K562 (cell line): ENCODE measurements around the gene FMNL2. TPM values are rescaled to one million over a fixed set of nuclear protein-coding genes. Genes with fewer than 3 reads are reported as not detected.

Experiments used
- ATAC-seq: fragments of 200-7000 bp; cut with Tn5 transposase; 3 replicates; pipeline ENCODE4 v1.9.1; 2020; ENCODE audit warnings: moderate library complexity
- BruUV-seq: library from RNA; stranded (reverse); fragments of 400-500 nt; replicated peaks from 2 replicates; lab custom pipeline; 2021; lab: Mats Ljungman, UMichigan
- CTCF ChIA-PET: fragments of 300-600 bp; formaldehyde crosslinking; extraction: SDS; loops from one replicate; lab custom pipeline; 2021; ENCODE audit warnings: low intra/inter-chr PET ratio; lab: Yijun Ruan, JAX
- POLR2A ChIA-PET: fragments of 300-600, 350-650 bp; sonication (Branson Sonifier 250); formaldehyde crosslinking; extraction: SDS; loops from one replicate; lab custom pipeline; 2021; ENCODE audit warnings: antibody characterized with exemption, inconsistent platforms; lab: Yijun Ruan, JAX
- DNase-seq, 4 experiments: peaks; one replicate each; pipeline versions ENCODE4 v3.0.0 to v3.0.0-alpha.2; 2011 to 2018; ENCODE audit warnings: low spot score in 3 of 4, mixed read lengths in 3 of 4; ENCODE audit errors: extremely low read depth in 1 of 4
- FAIRE-seq: peaks from 2 replicates; lab custom pipeline; 2011; peaks lifted over from hg19 to GRCh38; lab: Jason Lieb, UNC
- H2AFZ ChIP-seq: 2 replicates; pipeline ENCODE4 v1.6.0; 2011; ENCODE audit warnings: low read depth, low read length, control low read depth, inconsistent platforms
- H3K27ac ChIP-seq: fragments of 200-600 bp; 3 replicates; pipeline ENCODE4 v1.8.0; 2011; ENCODE audit warnings: low read depth, mild to moderate bottlenecking, control low read depth, inconsistent platforms, low read length, moderate library complexity, mixed read lengths; ENCODE audit errors: extremely low read depth
- H3K27me3 ChIP-seq, 2 experiments: fragments of 300-600 bp in 1 of 2; 2 replicates in 1 of 2; 3 replicates in 1 of 2; pipeline versions ENCODE4 v1.6.0 to v1.8.0; 2011; ENCODE audit warnings: inconsistent platforms in 2 of 2, low read length in 2 of 2, mild to moderate bottlenecking in 1 of 2, mixed read lengths in 1 of 2, moderate library complexity in 1 of 2; ENCODE audit not compliant: control insufficient read depth in 2 of 2, insufficient read depth in 2 of 2
- H3K36me3 ChIP-seq: fragments of 300-600 bp; 3 replicates; pipeline ENCODE4 v1.8.0; 2011; ENCODE audit warnings: mild to moderate bottlenecking, low read length, inconsistent platforms; ENCODE audit not compliant: control insufficient read depth, insufficient read depth
- H3K4me1 ChIP-seq, 2 experiments: fragments of 200-600 bp in 1 of 2; replicated peaks in 1 of 2; 2 replicates in 1 of 2; 3 replicates in 1 of 2; pipeline versions ENCODE4 v1.5.1 to v1.8.0; 2011; ENCODE audit warnings: inconsistent platforms in 2 of 2, low read length in 2 of 2, mild to moderate bottlenecking in 1 of 2, mixed read lengths in 1 of 2, moderate library complexity in 1 of 2; ENCODE audit not compliant: control insufficient read depth in 2 of 2, insufficient read depth in 2 of 2
- H3K4me2 ChIP-seq: 2 replicates; pipeline ENCODE4 v1.6.1; 2011; ENCODE audit warnings: low read length, control low read depth, inconsistent platforms, mixed read lengths; ENCODE audit not compliant: insufficient read depth
- H3K4me3 ChIP-seq: fragments of 200-600 bp; sonication (generic), shearing (Covaris generic); 2 replicates; pipeline ENCODE4 v1.5.1; 2016; ENCODE audit warnings: control low read depth, inconsistent platforms
- H3K79me2 ChIP-seq: fragments of 200-600 bp; 3 replicates; pipeline ENCODE4 v1.8.0; 2011; ENCODE audit warnings: low read length, inconsistent platforms; ENCODE audit not compliant: control insufficient read depth, insufficient read depth
- H3K9ac ChIP-seq, 2 experiments: 2 replicates each; pipeline versions ENCODE4 v1.6.0 to v1.6.1; 2011; ENCODE audit warnings: low read depth in 2 of 2, low read length in 2 of 2, control low read depth in 1 of 2, inconsistent platforms in 1 of 2, mild to moderate bottlenecking in 1 of 2, mixed read lengths in 1 of 2; ENCODE audit not compliant: insufficient read depth in 1 of 2
- H3K9me1 ChIP-seq: one replicate; pipeline ENCODE4 v1.6.0; 2011; ENCODE audit warnings: inconsistent platforms, mild to moderate bottlenecking, low read length, moderate library complexity; ENCODE audit not compliant: control insufficient read depth, insufficient read depth
- H3K9me3 ChIP-seq: replicated peaks from 2 replicates; pipeline ENCODE4 v1.5.1; 2011; ENCODE audit warnings: low read depth, low read length, inconsistent platforms; ENCODE audit not compliant: control insufficient read depth, insufficient read depth
- H4K20me1 ChIP-seq: replicated peaks from 2 replicates; pipeline ENCODE4 v1.6.1; 2011; ENCODE audit warnings: low read length, inconsistent platforms, mixed read lengths; ENCODE audit not compliant: control insufficient read depth, insufficient read depth
- ADNP ChIP-seq: fragments of 200-800 bp; sonication (Bioruptor generic); IDR thresholded peaks from 2 replicates; pipeline ENCODE4 v1.6.1; 2016; ENCODE audit warnings: missing genetic modification characterization, missing compliant biosample characterization
- CHCHD3 ChIP-seq: fragments of 250-450 bp; sonication (Bioruptor Pico); IDR thresholded peaks from 2 replicates; pipeline ENCODE4 v2.1.2; 2022; ENCODE audit warnings: mild to moderate bottlenecking
- FIP1L1 ChIP-seq: fragments of 200-400 bp; formaldehyde crosslinking; IDR thresholded peaks from 2 replicates; pipeline ENCODE4 v1.6.1; 2018; ENCODE audit warnings: mild to moderate bottlenecking, low read depth, low read length; ENCODE audit not compliant: poor library complexity, severe bottlenecking
- HDAC1 ChIP-seq, 2 experiments: fragments of 450-650 bp; IDR thresholded peaks; 2 replicates each; pipeline ENCODE4 v1.6.1; 2016 to 2017; ENCODE audit warnings: inconsistent platforms in 1 of 2, mild to moderate bottlenecking in 1 of 2, moderate library complexity in 1 of 2
- MXI1 ChIP-seq: IDR thresholded peaks from 2 replicates; pipeline ENCODE4 v1.6.1; 2011; ENCODE audit warnings: low read depth, mild to moderate bottlenecking, improper control_type of control experiment, low read length
- PHB2 ChIP-seq: fragments of 450-650 bp; IDR thresholded peaks from 2 replicates; pipeline ENCODE4 v1.6.1; 2017; ENCODE audit warnings: low read depth
- RBM14 ChIP-seq: fragments of 200-400 bp; formaldehyde crosslinking; IDR thresholded peaks from 2 replicates; pipeline ENCODE4 v1.6.1; 2018; ENCODE audit warnings: low read depth, mild to moderate bottlenecking, low read length, moderate library complexity, borderline replicate concordance; ENCODE audit not compliant: insufficient read depth
- SMC3 ChIP-seq: conservative IDR thresholded peaks from 2 replicates; pipeline ENCODE4 v1.6.1; 2011; ENCODE audit warnings: low read depth, low read length, improper control_type of control experiment; ENCODE audit not compliant: insufficient read depth
- XRCC5 ChIP-seq: fragments of 200-400 bp; formaldehyde crosslinking; IDR thresholded peaks from 2 replicates; pipeline ENCODE4 v1.6.1; 2017; ENCODE audit warnings: low read depth, mild to moderate bottlenecking, low read length
- ZFP1 ChIP-seq: fragments of 450-650 bp; formaldehyde crosslinking; IDR thresholded peaks from 2 replicates; pipeline ENCODE4 v1.4.0; 2020; ENCODE audit warnings: mild to moderate bottlenecking, mixed read lengths
- ZNF57 ChIP-seq: fragments of 450-650 bp; formaldehyde crosslinking; IDR thresholded peaks from 2 replicates; pipeline ENCODE4 v1.4.0; 2020; ENCODE audit warnings: mild to moderate bottlenecking, moderate library complexity
- WGBS: fragments of 100-300 bp; shearing (Covaris generic); methylation state at CpG from one replicate; pipeline ENCODE4 v1.1.6; 2016; ENCODE audit warnings: low coverage, mixed read lengths; ENCODE audit not compliant: insufficient coverage; ENCODE audit errors: missing lambda C conversion rate; 5-methylcytosine and 5-hydroxymethylcytosine counted together
- in situ Hi-C: fragments of 300-500 bp; cut with MboI; formaldehyde crosslinking; loops from 4 replicates; pipeline ENCODE4 v1.15.0; 2018; ENCODE audit warnings: inconsistent platforms, mixed read lengths
- intact Hi-C: fragments of 100-400 bp; cut with micrococcal nuclease; formaldehyde crosslinking; loops from 2 replicates; pipeline ENCODE4 v1.14.2; 2022
- polyA plus RNA-seq, 8 experiments: library from polyadenylated mRNA; depleted of rRNA in 4 of 8; stranded (reverse) in 5 of 8; unstranded in 3 of 8; fragments of >200 nt; fragmentation: Nextera tagmentation in 2 of 8; fragmentation: Illumina TruSeq in 1 of 8; extraction: Ambion mirVana in 2 of 8; extraction: Trizol in 1 of 8; gene quantifications; 2 replicates each; pipeline versions ENCODE4 v1.2.1 to v1.2.3, GENCODE V29; 2011 to 2014; ENCODE audit warnings: inconsistent platforms in 1 of 8, missing spikeins in 1 of 8
- total RNA-seq, 7 experiments: library from RNA; depleted of rRNA in 6 of 7; stranded (reverse); fragments of >200 nt in 6 of 7; fragmentation: Illumina TruSeq in 2 of 7; extraction: Trizol in 2 of 7; gene quantifications; 2 replicates each; pipeline versions ENCODE4 v1.2.1 to v1.2.3, GENCODE V29; 2011 to 2021; ENCODE audit warnings: low replicate concordance in 1 of 7
- TF ChIP-seq, protein P1 (sequence below), 2 experiments: fragments of 450-650 bp; IDR thresholded peaks; 2 replicates each; pipeline ENCODE4 v1.6.1; 2016
- TF ChIP-seq, protein P2 (sequence below): fragments of 250-450 bp; sonication (Bioruptor Pico); IDR thresholded peaks from 2 replicates; pipeline ENCODE4 v1.8.0; 2021; ENCODE audit warnings: borderline replicate concordance, mild to moderate bottlenecking, moderate library complexity; ENCODE audit not compliant: poor library complexity, severe bottlenecking
- TF ChIP-seq, protein P3 (sequence below): sonication (generic); formaldehyde crosslinking; IDR thresholded peaks from 2 replicates; pipeline ENCODE4 v1.8.1; 2023; ENCODE audit warnings: mild to moderate bottlenecking, missing genetic modification reagents

Gene FMNL2
- total and polyA plus RNA-seq, 9 of the 15 experiments (the other 6 are each of a cell fraction or from before 2014, with no cell fraction given), result 0.15 to 0.49 (median 0.24) TPM; not detected in 1

DNA sequence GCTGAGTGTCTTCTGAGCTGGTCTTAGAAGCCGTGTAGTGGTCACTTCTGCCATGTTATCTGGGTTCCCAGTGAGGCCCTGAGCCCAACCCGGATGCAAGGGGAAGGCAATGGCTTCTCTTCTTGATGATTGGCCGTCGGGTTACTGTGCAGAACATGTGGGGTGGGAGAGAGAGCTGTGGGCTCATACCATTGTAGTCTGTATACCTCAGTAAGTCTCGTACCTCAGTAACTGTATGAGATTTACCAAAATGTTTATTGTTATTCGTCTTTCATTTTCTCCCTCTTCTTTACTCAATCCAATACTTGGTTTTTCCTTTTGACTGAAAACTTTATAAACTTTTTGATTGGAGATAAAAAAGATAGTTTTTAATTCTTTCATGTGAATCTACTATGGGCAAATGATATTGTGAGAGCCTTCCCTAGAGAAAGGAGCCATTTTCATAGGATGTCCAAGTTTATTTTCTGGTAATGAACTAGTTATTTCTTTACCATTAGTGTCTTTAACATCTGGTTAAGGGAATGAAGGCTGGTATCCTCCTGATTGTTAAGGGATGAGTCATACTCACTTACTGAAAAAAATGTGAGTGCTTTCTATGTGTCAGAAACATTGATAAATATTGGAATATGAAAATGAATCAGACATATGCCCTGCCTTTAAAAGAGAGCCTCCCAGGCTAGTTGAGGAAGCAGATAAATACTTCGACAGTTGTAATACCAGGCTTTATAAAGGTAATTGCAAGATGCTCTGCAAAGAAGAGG lies 252.4 kb downstream of the FMNL2 start (continued):
- TF ChIP-seq, protein P1, sequence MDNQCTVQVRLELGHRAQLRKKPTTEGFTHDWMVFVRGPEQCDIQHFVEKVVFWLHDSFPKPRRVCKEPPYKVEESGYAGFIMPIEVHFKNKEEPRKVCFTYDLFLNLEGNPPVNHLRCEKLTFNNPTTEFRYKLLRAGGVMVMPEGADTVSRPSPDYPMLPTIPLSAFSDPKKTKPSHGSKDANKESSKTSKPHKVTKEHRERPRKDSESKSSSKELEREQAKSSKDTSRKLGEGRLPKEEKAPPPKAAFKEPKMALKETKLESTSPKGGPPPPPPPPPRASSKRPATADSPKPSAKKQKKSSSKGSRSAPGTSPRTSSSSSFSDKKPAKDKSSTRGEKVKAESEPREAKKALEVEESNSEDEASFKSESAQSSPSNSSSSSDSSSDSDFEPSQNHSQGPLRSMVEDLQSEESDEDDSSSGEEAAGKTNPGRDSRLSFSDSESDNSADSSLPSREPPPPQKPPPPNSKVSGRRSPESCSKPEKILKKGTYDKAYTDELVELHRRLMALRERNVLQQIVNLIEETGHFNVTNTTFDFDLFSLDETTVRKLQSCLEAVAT (IDR thresholded peaks at IDR 0.05), result no peak
- TF ChIP-seq PHB2, result no peak

DNA sequence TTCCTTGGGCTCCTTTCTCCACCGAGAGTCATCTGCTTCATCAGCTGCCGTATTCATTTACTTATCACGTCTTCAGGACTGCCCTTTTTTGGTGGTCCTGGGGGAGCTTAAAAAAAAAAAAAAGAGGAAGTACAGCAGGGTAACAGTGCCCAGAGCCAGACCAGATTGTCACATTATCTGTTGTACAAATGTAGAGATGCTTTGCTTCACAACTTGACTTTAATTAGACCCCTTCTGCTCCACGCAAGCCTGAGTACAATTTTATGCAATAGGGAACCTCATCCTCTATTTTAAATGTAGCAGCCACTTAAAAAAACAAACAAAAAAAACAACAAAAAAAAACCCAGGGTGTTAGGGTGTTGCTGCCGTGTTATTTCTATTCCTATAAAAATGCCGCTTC lies 254.0 kb downstream of the FMNL2 start:
- H3K27ac ChIP-seq, result no peak overlapping the region
- 29% methylated on average over 6 of the region's 6 CpGs for WGBS
- ChIA-PET POLR2A (no interaction called here), CTCF (no interaction called here)
- ATAC-seq, result no peak
- no peak for FAIRE-seq
- BruUV-seq, result no TSS peak
- in situ Hi-C loops (no loop called here), intact Hi-C loops (no loop called here)
- H3K9ac ChIP-seq, result no peak overlapping the region
- H3K9me1 ChIP-seq, result no peaks in the 10 kb centered on the region
- H3K9me3 ChIP-seq, result no peaks in the 10 kb centered on the region
- no peaks in the 10 kb centered on the region for H4K20me1 ChIP-seq
- H3K4me2 ChIP-seq, result no peak overlapping the region
- no peak overlapping the region for H2AFZ ChIP-seq
- H3K79me2 ChIP-seq, result no peaks in the 10 kb centered on the region
- no peaks in the 10 kb centered on the region for H3K36me3 ChIP-seq
- DNase-seq, result no peak
- no peaks in the 10 kb centered on the region for H3K27me3 ChIP-seq
- no peak overlapping the region for H3K4me3 ChIP-seq
- H3K4me1 ChIP-seq, result peaks cover 0 to 5% of the 10 kb centered on the region in 2 experiments; a peak in 3 of 5 replicates
- TF ChIP-seq, protein P2, sequence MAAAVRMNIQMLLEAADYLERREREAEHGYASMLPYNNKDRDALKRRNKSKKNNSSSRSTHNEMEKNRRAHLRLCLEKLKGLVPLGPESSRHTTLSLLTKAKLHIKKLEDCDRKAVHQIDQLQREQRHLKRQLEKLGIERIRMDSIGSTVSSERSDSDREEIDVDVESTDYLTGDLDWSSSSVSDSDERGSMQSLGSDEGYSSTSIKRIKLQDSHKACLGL, result no peak
- TF ChIP-seq HDAC1 (IDR thresholded peaks at IDR 0.05) (no peak), MXI1 (no peak), ZNF57 (CRISPR knock-in tag) (no peak), CHCHD3 (CRISPR knock-in tag) (no peak), XRCC5 (no peak), FIP1L1 (no peak), ADNP (tag) (no peak), ZFP1 (CRISPR knock-in tag) (no peak), RBM14 (no peak), SMC3 (no peak)
- TF ChIP-seq, protein P3, sequence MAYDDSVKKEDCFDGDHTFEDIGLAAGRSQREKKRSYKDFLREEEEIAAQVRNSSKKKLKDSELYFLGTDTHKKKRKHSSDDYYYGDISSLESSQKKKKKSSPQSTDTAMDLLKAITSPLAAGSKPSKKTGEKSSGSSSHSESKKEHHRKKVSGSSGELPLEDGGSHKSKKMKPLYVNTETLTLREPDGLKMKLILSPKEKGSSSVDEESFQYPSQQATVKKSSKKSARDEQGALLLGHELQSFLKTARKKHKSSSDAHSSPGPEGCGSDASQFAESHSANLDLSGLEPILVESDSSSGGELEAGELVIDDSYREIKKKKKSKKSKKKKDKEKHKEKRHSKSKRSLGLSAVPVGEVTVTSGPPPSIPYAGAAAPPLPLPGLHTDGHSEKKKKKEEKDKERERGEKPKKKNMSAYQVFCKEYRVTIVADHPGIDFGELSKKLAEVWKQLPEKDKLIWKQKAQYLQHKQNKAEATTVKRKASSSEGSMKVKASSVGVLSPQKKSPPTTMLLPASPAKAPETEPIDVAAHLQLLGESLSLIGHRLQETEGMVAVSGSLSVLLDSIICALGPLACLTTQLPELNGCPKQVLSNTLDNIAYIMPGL (CRISPR knock-in tag), result no peak
- TF ChIP-seq, protein P1 (IDR thresholded peaks at IDR 0.05), result no peak
